BE2C (cell line): ENCODE measurements around the gene PIEZO1.

Experiments
- DNase-seq: peaks from one replicate; pipeline ENCODE4 v3.0.0-alpha.2; 2020
- H3K27me3 ChIP-seq: fragments of 250-450 bp; sonication (Bioruptor Pico); 2 replicates; pipeline ENCODE4 v1.5.1; 2020; ENCODE audit warnings: mild to moderate bottlenecking
- H3K36me3 ChIP-seq: fragments of 250-450 bp; sonication (Bioruptor Pico); 2 replicates; pipeline ENCODE4 v1.5.1; 2020; ENCODE audit warnings: mild to moderate bottlenecking
- H3K4me1 ChIP-seq: fragments of 250-450 bp; sonication (Bioruptor Pico); 2 replicates; pipeline ENCODE4 v1.5.1; 2020
- H3K4me3 ChIP-seq: 2 replicates; pipeline ENCODE4 v1.5.1; 2011; ENCODE audit warnings: low read depth, low read length
- H3K9me3 ChIP-seq: fragments of 250-450 bp; sonication (Bioruptor Pico); 2 replicates; pipeline ENCODE4 v1.5.1; 2020
- CTCF ChIP-seq: IDR thresholded peaks from 2 replicates; pipeline ENCODE4 v1.5.1; 2012; ENCODE audit warnings: mild to moderate bottlenecking, low read depth, low read length

The PIEZO1 gene

GRCh38 chr16:88810166-88810911 is 25.3 kb upstream of the PIEZO1 start:
- DNase-seq: no peak
- peaks cover 56% of the 10 kb centered on the region for H3K36me3 ChIP-seq
- H3K4me3 ChIP-seq: peak overlapping the region; percentile 55
- peaks cover 11% of the 10 kb centered on the region for H3K27me3 ChIP-seq
- peaks cover 5% of the 10 kb centered on the region; the same call in 1 of the 2 replicates for H3K9me3 ChIP-seq
- TF ChIP-seq CTCF: no peak
- H3K4me1 ChIP-seq: peaks cover 9% of the 10 kb centered on the region

DNA sequence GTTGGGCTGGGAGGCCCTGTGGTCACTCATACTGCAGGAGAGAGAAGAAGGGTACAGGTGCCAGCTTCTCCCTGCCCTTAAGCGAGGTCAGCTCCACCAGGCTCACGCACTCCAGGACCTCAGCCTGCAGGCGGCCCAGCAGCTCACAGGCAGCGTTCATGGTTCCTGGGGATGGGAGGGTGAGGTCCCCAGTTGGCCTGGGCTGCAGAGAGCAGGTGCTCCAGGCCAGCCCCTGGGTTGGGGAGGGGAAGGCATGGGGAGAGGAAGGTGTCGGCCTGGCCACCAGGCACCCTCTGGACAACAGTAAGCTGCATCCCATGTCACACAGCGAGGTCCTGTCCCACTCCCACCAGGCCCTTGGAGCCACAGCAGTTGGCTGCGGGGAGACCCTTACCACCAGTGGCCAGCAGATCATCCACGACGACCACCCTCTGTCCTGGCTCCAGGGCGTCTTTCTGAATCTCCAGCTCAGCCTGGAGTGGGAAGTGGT is 24.7 kb upstream of the PIEZO1 start:
- Histone ChIP-seq H3K36me3 (peaks cover 62% of the 10 kb centered on the region), H3K9me3 (peaks cover 5% of the 10 kb centered on the region; the same call in 1 of the 2 replicates), H3K27me3 (peaks cover 5% of the 10 kb centered on the region; the same call in 1 of the 2 replicates), H3K4me1 (peaks cover 9% of the 10 kb centered on the region), H3K4me3 (no peak overlapping the region)
- no peak for DNase-seq
- no peak for TF ChIP-seq CTCF

DNA sequence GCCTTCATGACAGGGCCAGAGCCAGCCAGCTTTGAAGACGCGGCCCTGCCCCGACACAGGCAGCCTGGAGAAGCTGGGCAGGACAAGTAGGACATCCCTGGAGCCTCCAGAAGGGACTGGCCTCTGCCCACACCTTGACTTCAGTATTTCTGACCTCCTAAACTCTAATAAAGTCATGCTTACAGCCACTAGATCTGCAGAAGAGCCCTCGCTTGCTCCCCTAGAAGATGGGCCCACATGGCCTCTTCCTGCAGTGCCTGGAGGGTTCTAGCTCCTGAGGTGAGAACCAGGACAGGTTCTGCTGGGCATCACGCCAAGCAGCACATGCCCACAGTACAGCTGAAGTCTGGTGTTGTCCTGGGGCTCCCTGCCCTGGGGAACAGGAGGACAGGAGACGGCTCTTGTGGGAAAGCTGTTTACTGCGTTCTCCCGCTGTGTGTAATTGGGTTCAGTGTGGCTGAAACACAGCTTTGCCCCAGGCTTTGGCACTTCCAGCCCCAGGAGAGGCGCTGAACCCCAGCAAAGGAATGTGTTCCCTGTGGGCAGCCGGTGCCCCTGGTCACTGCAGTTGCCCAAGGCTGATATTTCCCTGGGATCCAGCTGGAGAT is 24.2 kb upstream of the PIEZO1 start:
- Histone ChIP-seq H3K36me3 (peaks cover 67% of the 10 kb centered on the region), H3K9me3 (peaks cover 5% of the 10 kb centered on the region; the same call in 1 of the 2 replicates), H3K4me3 (no peak overlapping the region), H3K4me1 (peaks cover 9% of the 10 kb centered on the region), H3K27me3 (peaks cover 4% of the 10 kb centered on the region; the same call in 1 of the 2 replicates)
- peak; percentile 61 for DNase-seq
- no peak for TF ChIP-seq CTCF

DNA sequence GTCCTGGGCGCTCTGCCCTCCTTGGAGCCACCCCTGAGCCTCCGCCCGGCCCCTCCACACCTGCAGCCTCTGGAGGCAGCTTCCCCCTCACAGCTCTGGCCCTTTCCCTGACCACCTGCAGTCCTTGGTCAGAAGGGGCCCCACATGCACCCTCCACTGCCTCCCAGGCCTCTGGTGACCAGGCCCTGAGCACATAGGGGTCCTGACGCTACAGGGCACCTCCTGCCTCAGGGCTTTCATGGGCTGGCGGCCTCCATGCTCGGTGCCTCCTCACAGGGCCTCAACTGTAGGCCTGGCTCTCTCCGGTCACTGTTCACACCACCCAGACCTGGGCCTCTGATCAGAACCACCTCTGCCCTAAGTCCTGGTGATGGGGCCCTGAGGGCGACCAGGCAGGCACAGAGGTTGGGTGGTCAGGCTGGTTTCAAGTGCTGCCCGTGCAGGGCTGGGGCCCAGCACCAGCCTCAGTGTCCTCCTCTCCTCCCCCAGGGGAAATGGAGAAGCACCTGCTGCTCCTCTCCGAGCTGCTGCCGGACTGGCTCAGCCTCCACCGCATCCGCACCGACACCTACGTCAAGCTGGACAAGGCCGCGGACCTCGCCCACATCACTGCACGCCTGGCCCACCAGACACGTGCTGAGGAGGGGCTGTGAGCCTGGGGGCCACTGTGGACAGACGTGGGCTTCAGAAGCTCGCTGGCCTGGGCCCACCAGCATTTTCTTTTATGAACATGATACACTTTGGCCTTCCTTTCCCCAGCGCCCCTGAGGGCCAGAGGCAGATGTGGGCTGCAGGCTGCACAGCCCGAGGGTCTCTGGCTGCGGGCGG is 22.8 kb upstream of the PIEZO1 start:
- Histone ChIP-seq H3K4me3 (no peak overlapping the region), H3K9me3 (peaks cover 5% of the 10 kb centered on the region; the same call in 1 of the 2 replicates), H3K27me3 (no peaks in the 10 kb centered on the region), H3K36me3 (peaks cover 67% of the 10 kb centered on the region), H3K4me1 (peaks cover 9% of the 10 kb centered on the region)
- TF ChIP-seq CTCF: no peak
- no peak for DNase-seq

DNA sequence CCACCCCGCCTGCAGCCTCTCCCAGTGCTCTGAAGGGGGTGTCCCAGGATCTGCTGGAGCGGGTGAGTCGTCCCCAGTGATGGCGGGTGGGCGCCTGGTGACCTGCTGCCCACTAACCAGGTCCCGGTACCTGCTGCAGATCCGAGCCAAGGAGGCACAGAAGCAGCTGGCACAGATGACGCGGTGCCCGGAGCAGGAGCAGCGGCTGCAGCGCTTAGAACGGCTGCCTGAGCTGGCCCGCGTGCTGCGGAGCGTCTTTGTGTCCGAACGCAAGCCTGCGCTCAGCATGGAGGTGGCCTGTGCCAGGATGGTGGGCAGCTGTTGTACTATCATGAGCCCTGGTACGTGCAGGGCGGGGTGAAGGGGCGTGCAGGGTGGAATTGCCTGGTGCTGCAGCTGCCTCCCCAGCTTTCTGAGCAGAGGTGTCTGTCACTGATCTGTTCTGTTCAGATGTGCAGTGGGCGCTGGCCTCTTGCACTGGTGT is 22.2 kb upstream of the PIEZO1 start:
- no peak for TF ChIP-seq CTCF
- Histone ChIP-seq H3K9me3 (peaks cover 3% of the 10 kb centered on the region; the same call in 1 of the 2 replicates), H3K27me3 (no peaks in the 10 kb centered on the region), H3K4me1 (peaks cover 9% of the 10 kb centered on the region), H3K36me3 (peaks cover 67% of the 10 kb centered on the region), H3K4me3 (no peak overlapping the region)
- DNase-seq: no peak
